Stimulated activated CD4-positive, alpha-beta T cell treated with anti-CD3 and anti-CD28 coated beads, TNF-alpha, amount 100 ng/mL, for 1 hour (primary cell): ENCODE results near the gene RBP4.

ENCODE experiments used
- DNase-seq, 3 donors: peaks; one replicate each; pipeline ENCODE4 v3.0.0-alpha.2; 2020; ENCODE audit warnings: low read depth in 3 of 3, low spot score in 1 of 3

Gene RBP4

DNA sequence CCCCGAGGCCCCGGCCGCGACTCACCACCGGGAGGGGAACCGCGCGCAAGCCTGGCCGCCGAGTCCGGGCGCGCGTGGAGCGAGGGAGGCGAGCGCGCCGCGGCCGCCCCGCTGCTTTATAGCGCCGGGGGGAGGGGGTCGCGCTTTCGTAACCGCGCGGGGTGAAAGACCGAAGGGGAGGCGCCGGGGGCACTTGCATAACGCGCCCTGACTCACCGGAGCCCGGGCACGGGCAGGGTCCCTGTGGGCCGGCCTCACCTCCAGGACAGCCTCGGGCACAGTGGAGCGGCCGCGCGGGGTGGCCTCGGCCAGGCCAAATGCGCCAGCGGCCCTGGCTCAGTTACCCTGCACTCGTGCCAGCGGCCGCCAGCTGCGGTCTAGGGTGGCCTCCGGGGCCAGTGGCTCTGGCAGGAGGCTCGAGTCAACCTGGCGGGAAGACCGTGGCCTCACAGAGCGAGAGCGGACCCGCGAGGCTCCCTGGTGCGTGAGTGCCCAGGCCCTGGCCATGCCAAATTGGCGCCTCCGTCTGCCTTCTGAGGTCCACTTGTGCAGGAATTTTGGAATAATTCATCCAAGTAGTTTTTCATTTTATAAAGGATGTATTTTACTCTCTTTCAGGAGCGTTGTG, at the start of gene RBP4:
Gene RBP4 (minus strand): TSS at position 90 of the 628 bp plus-strand sequence. CDS start 207 bp downstream, outside the sequence.
- no peak for DNase-seq

- DNase-seq = no peak
These were observed 38.8 kb upstream of the RBP4 start for GRCh38 chr10:93639791-93640190.

GRCh38 chr10:93630625-93631557, 29.9 kb upstream of the RBP4 start:
- DNase-seq = no peak

DNA sequence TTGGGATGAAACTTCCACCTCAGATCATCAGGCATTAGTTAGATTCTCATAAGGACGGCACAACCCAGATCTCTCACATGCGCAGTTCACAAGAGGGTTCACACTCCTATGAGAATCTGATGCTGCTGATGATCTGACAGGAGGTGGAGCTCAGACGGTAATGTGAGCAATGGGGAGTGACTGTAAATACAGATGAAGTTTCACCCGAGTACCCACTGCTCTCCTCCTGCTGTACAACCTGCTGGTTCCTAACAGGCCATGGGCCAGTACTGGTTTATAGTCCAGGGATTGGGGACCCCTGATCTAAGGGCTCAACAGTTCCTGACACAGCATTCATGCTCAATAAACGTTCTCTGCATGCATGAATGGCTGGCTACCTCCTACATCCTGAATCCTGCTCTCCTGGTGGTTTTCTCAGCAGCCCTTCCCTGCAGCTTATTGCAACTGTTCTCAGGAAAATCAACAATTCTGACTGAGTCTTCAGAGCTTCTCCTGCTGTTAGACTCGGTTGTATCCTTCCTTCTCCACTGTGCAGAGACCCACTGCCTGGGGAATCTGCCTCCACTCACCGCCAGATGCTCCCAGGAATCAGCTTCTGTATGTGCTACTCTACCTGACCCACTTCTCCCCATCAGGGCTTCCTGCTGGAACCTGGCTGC, 28.7 kb upstream of the RBP4 start:
- no peak for DNase-seq

GRCh38 chr10:93628858-93629257, 27.8 kb upstream of the RBP4 start:
- no peak for DNase-seq

GRCh38 chr10:93622942-93623341, 21.9 kb upstream of the RBP4 start:
- DNase-seq = no peak

GRCh38 chr10:93620925-93621324, 19.9 kb upstream of the RBP4 start:
- DNase-seq = no peak

GRCh38 chr10:93615576-93616235, 14.7 kb upstream of the RBP4 start:
- DNase-seq = no peak

DNA sequence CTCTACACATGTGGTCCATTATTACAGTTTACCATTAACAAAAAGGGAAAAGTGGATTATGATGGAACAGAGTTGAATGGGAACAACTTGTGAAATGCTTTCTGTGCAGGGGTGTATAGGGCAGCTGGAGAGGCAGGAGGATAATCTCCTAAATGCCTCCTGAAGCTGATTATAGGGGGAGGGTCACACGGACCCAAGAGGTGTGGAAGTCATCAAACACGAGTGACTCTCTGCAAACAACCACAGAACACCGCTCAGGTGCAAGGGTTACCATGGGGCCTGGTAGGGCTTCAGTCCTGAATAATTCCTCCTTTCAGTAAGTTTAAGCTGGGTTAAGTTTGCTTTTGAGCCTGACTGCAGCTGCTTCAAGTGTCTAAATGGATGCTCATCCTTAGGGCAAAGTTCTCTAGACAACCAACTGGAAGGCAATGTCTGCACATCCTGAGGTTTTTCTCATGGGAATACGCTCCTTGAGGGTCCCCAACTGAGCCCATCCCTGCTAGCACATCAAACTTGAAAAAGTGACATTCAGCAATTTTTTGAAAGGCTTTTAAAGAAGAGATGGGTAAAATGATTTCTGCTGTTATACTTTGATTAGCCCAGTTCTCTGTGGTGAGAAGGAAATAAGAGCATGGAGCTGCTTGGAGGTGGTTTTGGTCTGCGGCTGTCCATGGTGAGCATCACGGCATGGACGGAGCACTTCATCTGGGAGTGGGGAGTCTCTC, 13.2 kb upstream of the RBP4 start:
- no peak for DNase-seq

GRCh38 chr10:93613126-93613525, 12.1 kb upstream of the RBP4 start:
- no peak for DNase-seq

DNA sequence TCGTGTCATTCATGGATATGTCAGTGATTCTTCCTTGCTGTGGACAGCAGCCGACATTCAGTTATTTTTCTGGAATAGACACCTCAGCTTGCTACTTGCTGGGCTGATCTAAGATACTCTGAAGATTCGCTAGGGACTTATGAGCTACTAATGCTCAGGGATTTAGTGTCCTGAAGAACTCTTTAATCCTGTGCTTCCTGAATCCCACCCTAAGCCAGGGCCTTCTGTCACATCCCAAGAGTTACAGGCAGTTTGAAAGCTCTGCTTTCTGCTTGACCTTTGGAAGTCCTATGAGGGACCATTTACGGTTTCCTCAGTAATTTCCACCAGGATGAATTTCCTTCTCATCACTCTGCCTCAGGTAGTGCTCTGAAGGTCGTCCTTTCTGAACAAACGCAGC, 11.3 kb upstream of the RBP4 start, which contains the start of gene PDE6C:
Gene PDE6C (plus strand): TSS at position 227 of the 400 bp plus-strand sequence. CDS start 189 bp downstream, outside the sequence.
- no peak for DNase-seq

GRCh38 chr10:93608421-93608820, 7.4 kb upstream of the RBP4 start:
- DNase-seq = no peak

DNA sequence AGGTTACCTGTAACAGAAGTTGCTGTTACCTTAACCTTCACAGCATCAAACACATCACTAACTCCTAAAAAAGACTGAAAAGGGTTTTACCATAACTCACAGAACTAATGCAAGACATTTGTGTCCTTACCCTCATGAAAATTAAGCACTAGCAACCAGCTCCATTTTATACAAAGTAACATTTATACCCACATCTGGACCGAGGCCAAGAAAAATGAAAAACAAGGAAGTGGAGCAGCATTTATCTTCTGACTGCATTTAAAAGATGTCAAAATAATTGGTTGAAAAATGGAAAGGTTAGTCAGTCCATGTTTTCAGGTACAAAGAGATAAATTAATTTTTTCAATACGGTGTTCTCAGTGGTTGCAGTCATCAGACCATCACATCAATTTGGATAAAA, 3.1 kb upstream of the RBP4 start:
- DNase-seq = no peak

DNA sequence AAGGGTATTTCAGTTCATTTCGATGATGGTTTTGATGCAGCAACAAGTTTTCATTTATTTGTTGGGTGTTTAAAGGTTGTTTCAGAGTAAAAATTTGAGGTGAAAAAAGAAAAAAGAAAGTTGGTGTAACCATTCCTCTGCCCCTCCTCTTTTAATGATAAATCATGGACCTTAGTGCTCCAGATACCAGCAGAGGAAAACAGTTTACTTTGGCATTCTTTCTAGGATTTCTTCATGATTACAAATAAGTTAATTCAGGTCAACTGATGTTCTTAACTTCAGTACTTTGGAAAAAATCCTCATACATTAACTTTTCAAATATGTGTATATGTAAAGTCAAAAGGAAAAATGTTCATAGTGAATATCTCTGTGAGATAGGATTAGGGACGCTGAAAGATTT, 2.0 kb upstream of the RBP4 start:
- no peak for DNase-seq

GRCh38 chr10:93601774-93602162, 733 bp upstream of the RBP4 start:
- DNase-seq = no peak

- no peak for DNase-seq
These were observed 439 bp downstream of the RBP4 start for GRCh38 chr10:93600446-93601145.

- DNase-seq = no peak
These were observed 1.3 kb downstream of the RBP4 start for GRCh38 chr10:93599778-93600177.

GRCh38 chr10:93599335-93599734, 1.7 kb downstream of the RBP4 start:
- no peak for DNase-seq

DNA sequence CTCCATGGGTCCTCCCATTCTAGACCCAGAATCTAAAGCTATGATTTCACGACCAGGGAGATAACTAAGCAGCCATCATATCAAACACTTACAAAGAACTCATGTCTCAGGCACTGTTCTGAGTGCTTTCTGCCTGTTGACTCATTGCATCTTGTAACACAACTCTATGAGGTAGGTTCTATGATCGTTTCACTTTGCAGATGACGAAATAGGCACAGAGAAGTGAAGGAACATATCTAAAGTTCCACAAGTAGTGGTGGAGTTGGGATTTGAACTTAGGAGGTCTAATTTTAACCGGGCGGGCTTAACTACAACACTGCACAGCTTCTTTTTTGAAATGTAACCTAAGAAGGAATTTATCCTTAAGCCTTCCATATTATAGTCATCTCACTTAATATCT, 2.9 kb downstream of the RBP4 start:
- no peak for DNase-seq

DNA sequence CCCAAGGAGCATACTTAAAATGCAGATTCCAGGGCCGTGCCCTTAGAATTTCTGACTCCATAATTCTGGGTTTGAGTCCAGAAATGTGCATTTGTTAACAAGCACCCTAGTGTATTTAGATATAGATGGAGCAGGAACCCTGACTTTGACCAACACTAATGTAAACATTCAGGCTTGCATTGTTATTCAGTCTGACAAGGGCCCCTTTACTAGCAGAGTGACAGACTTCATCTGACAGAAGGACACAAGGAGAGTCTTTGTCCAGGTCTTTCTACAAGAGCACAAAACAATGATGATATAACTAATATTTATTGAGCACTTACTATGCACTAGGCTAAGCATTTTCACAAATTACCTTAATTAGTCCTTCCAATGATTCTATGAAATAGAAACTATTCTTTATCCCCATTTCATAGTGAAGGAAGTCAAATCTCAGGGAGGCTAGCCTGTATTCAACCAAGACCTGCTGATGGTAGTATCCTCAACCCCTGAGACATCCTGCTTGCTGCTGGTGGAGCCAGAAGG, 3.9 kb downstream of the RBP4 start:
- DNase-seq = no peak
